Tibial nerve (tissue), 3 donors: ENCODE data around the gene UBL4B.

Experiments used
- CTCF ChIP-seq, 5 experiments: fragments of 200-600 bp in 3 of 5; fragments of 450-650 bp in 2 of 5; sonication (generic) in 3 of 5; IDR thresholded peaks; one replicate each; pipeline ENCODE4 v1.5.1; 2016 to 2019; ENCODE audit warnings: antibody characterized with exemption in 5 of 5, mild to moderate bottlenecking in 3 of 5, moderate library complexity in 2 of 5
- POLR2A ChIP-seq, 2 donors: fragments of 450-650 bp; IDR thresholded peaks; one replicate each; pipeline ENCODE4 v1.6.1; 2017; ENCODE audit warnings: antibody characterized with exemption in 2 of 2, mild to moderate bottlenecking in 2 of 2, moderate library complexity in 2 of 2

GRCh38 chr1:110160538-110161100 is 48.4 kb downstream of the UBL4B start:
- TF ChIP-seq CTCF (IDR thresholded peaks at IDR 0.05) (no peak), POLR2A (IDR thresholded peaks at IDR 0.05) (no peak)
